GM18520 (cell line): ENCODE measurements around the gene TMC3.

Experiments used
- ATAC-seq: cut with Tn5 transposase; IDR thresholded peaks from one replicate; pipeline ENCODE4 v1.9.1; 2021; ENCODE audit not compliant: unreplicated experiment

TMC3 gene

DNA sequence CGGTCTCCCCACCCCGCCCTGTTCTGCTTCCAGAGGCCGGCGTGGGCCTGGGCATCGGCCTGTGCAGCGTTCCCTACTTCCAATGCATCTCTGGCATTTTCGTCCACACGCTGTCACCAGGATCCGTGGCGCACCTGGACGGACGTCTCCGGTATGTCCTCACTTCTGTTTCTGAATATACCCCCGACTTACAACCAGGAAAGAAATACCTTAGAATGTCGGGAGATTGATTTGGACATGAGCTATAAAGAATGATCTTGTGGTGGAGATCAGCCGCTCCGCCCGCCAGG lies 91.5 kb downstream of the TMC3 start:
- ATAC-seq = no peak

DNA sequence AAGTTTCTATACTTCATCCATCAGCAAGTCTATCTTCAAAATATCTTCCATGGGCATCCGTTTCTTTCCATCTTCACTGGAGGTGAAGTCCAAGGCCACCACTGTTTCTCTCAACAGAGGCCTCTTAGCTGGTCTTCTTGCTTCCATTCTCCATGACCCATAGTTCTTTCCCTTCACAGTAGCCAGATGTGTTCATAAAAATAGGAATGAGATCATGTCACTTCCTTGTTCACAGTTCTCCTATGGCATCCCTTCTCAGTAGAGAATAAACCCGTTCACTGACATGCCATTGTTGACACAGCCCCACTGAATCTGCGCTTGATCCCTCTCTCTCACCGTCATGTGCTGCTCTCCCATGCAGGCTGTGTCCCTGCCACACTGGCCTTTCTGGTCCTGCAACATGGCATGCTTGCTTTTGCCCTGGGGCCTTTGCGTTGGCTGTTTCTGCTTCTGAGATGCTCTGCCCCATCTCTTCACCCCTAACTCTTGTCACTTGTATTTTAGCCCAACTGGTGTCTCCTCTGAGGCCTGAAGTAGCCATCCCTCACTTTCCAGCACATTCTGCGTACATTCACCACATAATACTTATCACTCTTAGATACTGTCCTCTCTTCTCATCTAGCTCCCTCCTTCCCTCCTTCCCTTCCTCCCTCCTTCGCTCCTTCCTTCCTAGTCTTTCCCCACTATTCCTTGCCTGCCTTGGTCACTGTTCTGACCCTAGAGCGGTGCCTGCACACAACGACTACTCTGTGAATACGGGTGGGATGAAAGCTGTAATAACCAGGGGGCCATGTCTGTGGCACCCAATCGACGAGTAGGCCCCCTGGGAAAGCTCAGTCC lies 92.0 kb downstream of the TMC3 start:
- ATAC-seq = no peak

DNA sequence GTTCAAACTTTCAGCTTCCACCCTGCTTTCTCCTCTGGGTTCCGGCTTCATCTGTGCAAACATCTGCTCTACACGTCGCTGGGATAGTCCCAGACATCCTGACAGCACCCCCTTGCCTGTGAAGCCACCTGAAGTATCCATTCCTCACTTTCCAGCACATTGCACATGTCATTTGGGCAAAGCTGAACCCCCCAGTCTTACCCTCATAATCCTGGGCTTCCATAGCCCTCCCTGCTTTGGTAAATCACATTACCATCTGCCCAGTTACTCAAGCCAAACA lies 92.6 kb downstream of the TMC3 start:
- ATAC-seq = no peak
